Measurements from ENCODE around the gene NT5M.
"Not testable (repeated sequence)": the region's sequence is repeated elsewhere in the genome, so short reads cannot be mapped to it uniquely, and the experiment has no call there.

The NT5M gene

DNA sequence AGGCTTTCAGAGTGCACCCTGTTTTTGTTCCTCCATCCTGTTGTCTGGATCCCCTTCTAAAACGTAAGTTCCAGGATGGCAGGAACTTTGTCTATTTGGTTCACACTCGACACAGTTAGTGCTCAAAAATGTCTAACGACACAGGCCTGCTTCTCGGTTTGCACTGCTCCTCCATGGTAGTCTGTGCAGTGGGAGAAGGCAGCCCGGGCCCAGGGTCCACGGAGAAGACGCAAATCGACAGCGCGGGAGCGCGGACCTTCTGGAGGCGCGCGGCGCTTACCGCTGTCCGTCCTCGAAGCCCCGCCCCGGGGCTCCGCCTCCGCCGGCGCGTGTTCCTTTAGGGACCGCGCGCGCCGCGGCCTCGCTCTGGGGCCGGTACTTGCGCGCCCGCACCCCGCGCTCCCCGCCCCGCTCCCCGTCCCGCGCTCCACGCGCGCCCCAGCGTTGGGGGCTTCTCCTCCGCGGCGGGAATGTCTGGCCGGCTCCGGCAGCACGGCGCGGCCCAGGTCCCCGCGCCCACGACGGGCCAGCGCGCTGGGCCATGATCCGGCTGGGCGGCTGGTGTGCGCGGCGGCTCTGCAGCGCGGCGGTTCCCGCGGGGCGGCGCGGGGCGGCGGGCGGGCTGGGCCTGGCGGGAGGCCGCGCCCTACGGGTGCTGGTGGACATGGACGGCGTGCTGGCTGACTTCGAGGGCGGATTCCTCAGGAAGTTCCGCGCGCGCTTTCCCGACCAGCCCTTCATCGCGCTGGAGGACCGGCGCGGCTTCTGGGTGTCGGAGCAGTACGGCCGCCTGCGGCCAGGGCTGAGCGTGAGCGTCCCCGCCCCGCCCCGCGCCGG lies at the start of gene NT5M:
NT5M (plus strand) TSS at position 364 of the 837 bp plus-strand sequence; CDS start at position 542, 178 bp downstream.
- DNase-seq: peak; percentile 2

DNA sequence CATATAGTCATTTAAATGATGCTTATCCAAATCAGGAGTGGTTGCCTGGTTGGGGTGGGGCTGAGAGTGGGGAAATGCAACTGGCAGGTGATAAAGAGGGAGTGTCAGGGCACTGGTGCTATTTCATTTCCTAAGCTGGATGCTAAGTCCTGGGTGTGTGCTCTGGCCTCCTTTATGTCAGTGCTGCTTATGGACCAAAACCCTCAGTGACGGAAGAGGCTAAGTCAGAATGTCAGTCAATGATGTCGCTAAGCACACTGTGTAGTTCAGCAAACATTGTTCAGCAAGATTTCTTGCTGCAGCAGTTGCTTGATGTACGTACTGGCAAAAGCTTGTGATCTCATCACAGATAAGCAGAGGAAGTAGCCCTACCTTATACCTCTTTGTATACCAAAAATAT lies 49.8 kb upstream of the NT5M start:
- no peak for DNase-seq

GRCh38 chr17:17254036-17254435 lies 49.1 kb upstream of the NT5M start:
- DNase-seq: no peak

DNA sequence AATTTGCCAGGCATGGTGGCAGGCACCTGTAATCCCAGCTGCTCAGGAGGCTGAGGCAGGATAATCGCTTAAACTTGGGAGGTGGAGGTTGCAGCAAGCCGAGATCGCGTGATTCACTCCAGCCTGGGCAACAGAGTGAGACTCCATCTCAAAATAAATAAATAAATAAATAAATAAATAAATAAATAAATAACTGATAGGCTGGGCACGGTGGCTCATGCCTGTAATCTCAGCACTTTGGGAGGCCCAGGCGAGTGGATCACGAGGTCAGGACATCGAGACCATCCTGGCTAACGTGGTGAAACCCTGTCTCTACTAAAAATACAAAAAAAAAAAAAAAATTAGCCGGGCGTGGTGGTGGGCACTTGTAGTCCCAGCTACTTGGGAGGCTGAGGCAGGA lies 47.5 kb upstream of the NT5M start:
- DNase-seq: not testable (repeated sequence)

- DNase-seq: no peak
Measured at GRCh38 chr17:17256316-17256715, 46.9 kb upstream of the NT5M start.

DNA sequence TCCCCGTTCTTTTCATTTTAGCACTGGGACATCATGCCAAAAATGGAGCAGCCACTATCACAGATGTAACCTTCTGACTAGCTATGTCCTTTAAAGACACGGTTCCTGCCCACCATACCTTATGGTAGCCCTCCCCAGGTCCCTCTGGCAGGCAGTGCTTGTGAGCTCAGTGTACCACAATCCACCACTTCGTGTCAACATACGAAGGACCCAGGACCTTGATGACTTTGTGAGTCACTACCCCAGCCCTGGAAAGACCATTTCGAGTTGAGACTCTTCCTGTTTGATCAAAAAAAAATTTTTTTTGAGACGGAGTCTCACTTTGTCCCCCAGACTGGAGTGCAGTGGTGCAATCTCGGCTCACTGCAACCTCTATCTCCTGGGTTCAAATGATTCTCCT lies 45.2 kb upstream of the NT5M start:
- DNase-seq: no peak

- DNase-seq: no peak
Measured at GRCh38 chr17:17258998-17259397, 44.2 kb upstream of the NT5M start.

GRCh38 chr17:17264430-17264829 lies 38.7 kb upstream of the NT5M start:
- DNase-seq: peak; percentile 36

GRCh38 chr17:17269926-17270773 lies 33.0 kb upstream of the NT5M start:
- no peak for DNase-seq

DNA sequence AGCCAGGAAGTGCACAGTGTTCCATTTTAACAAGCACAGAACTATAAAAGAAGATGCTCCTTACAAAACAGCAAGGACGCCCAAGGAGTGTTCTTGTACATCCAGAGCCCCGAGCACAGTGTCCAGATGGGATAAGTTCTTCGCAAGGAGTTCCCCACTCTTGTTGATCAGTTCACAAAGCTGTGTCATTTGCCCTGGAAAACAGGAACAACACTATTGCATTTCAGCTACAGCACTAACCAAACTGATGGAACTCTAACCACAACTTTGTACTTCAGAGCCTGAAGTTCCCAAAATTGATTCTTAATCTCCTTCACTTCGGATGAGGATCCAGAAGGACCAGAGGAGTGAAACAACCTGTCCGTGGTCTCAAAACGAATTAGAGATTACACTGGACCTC lies 27.2 kb upstream of the NT5M start:
- DNase-seq: no peak

DNA sequence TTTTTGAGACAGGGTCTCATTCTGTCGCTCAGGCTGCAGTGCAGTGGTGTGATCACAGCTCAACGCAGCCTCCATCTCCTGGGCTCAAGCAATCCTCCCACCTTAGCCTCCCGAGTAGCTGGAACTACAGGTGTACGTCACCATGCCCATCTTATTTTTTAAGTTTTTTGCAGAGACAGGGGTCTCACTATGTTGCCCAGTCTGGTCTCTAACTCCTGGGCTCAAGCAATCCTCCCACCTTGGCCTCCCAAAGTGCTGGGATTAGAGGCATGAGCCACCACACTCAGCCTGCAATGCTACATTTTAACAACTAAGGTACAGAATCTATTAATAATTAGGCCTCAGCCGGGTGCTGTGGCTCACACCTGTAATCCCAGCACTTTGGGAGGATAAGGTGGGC lies 25.7 kb upstream of the NT5M start:
- DNase-seq: not testable (repeated sequence)

DNA sequence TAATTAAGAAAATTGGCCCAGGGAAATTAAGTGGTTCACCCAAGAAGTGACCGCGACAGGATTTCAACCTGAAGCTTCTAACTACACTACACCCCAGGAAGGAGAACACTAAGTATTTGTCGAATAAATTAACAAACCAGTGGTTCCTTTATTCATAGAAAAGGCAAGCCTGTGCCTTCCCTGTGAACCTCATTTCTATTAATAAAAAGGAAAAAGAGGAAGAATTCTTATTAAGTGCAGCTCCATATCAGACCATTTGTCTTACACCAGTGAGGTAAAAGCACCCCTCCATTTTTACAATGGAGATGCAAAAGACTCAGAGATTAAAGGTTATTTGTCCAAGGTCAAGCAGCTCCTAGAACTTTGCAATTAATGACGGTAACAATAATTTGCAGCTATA lies 23.9 kb upstream of the NT5M start:
- DNase-seq: no peak

DNA sequence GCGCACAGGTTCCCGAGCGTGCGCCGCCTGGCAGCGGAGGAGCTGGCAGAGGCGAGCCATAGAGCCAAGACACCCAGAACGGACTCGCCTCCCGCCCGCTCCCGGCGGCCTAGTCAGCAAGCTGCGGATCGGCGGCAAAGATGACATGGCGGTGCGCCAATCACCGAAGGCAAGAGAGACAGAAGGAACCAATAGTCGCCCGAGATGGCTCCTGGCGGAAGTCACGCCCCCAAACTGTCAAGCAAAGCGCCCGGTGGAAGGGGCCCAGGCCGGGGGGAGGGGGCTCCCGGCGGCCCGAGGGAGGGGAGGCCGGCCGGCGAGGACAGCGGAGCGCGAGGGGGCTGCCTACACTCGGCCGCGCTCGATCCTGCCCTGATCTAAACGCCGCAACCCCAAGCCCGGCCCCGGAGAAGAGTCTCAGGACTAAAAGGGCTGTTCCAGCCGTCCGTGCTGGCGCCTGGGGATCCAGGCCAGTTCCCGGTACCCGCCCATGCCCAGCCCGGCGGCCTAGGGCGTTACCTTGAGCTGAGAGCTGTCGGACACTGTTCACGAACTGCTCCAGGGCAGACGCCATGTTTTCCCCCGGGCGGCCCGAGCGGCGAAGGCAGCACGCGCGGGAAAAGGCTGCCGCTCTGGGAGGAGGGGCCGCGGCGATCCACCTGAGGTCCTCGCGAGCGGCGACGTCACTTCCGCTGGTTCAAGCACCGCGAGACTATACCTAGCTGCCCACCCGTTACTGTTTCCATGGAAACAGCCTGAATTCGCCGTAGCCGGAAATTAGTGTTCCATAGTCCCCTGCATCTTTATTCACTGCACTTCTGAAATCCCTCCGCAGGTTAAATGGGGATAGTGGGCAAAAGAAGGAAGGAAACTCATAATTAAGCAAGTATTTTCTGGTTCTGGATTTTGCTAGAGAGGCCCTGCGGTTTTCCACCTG lies 22.3 kb upstream of the NT5M start, which contains the start of gene COPS3:
COPS3 (minus strand) TSS at position 634 of the 937 bp plus-strand sequence; CDS start at position 574, 60 bp downstream.
- DNase-seq: peak; percentile 78

GRCh38 chr17:17285951-17286350 lies 17.2 kb upstream of the NT5M start:
- DNase-seq: no peak

GRCh38 chr17:17289086-17289485 lies 14.1 kb upstream of the NT5M start:
- no peak for DNase-seq

DNA sequence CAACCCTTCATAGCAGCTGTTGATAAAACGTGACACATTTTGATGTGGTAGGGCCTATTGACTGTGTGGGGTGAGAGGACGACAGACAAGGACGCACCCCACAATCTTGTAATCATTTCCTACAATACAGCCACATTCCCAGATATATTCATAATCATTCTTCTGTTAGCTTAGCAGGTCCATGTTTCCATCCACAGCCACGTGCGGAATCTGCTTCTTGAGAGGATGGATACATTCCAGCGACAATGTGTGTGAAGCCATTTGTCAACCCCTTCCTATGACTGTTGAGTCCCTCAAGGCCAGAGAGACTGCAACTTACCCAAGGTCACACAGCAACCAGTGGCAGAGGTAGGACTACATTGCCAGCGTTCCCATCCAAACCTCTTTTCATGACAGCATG lies 13.5 kb upstream of the NT5M start:
- no peak for DNase-seq

- DNase-seq: no peak
Measured at GRCh38 chr17:17295141-17295540, 8.0 kb upstream of the NT5M start.

DNA sequence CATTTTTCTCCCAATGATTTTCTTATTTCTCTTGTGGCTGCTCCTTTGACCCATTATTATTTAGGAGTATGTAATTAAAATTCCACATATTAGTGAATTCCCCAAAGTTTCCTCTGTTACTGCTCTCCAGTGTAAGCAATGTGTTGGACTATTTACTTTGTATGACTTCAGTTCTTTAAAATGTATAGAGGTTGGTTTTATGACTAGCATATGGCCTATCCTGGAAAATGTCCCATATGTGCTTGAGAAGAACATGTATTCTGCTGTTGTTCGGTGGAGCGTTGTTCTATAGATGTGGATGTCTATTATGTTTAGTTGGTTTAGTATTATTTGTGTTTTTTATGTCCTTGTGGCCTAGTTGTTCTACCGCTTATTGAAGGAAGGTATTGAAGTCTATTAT lies 6.0 kb upstream of the NT5M start:
- DNase-seq: no peak

- no peak for DNase-seq
Measured at GRCh38 chr17:17298108-17298507, 5.1 kb upstream of the NT5M start.

GRCh38 chr17:17300624-17301568 lies 2.3 kb upstream of the NT5M start:
- DNase-seq: no peak

- DNase-seq: not testable (repeated sequence)
Measured at GRCh38 chr17:17301659-17302058, 1.5 kb upstream of the NT5M start.
